GM23248 (cell line): ENCODE data around the gene SYT1.

Source experiments
- EZH2 ChIP-seq: fragments of 200-600 bp; sonication (generic); IDR thresholded peaks from 2 replicates; pipeline ENCODE4 v1.6.1; 2018; ENCODE audit warnings: antibody characterized with exemption, mild to moderate bottlenecking; ENCODE audit not compliant: insufficient read depth, poor library complexity, severe bottlenecking
- EZH2phosphoT487 ChIP-seq: fragments of 200-600 bp; sonication (generic); IDR thresholded peaks from 2 replicates; pipeline ENCODE4 v1.6.1; 2018; ENCODE audit warnings: antibody characterized with exemption, moderate library complexity, mild to moderate bottlenecking, low read depth; ENCODE audit not compliant: insufficient read depth

GRCh38 chr12:79375050-79375449, 510.5 kb downstream of the SYT1 start:
- no peak for TF ChIP-seq EZH2
- TF ChIP-seq EZH2phosphoT487 = no peak
